Progenitor cell of endocrine pancreas (in vitro differentiated cells): ENCODE results near the gene PITX1. TPM values are rescaled to one million over a fixed set of nuclear protein-coding genes. Genes with fewer than 3 reads are reported as not detected.

Experiments used
- DNase-seq: peaks from one replicate; pipeline ENCODE4 v3.0.0; 2021; ENCODE audit warnings: low spot score; ENCODE audit not compliant: unreplicated experiment
- H3K27ac Mint-ChIP-seq: 2 replicates; pipeline ENCODE4 v1.8.0; 2021; ENCODE audit warnings: mild to moderate bottlenecking, moderate library complexity, mixed read lengths
- H3K27me3 Mint-ChIP-seq: 2 replicates; pipeline ENCODE4 v1.8.0; 2021; ENCODE audit warnings: mixed read lengths
- H3K36me3 Mint-ChIP-seq: 2 replicates; pipeline ENCODE4 v1.8.0; 2022; ENCODE audit warnings: mixed read lengths; ENCODE audit not compliant: insufficient read depth
- H3K4me1 Mint-ChIP-seq: 2 replicates; pipeline ENCODE4 v1.8.0; 2021; ENCODE audit warnings: low read depth, mixed read lengths
- H3K4me3 Mint-ChIP-seq: 2 replicates; pipeline ENCODE4 v1.8.0; 2021; ENCODE audit warnings: low read depth, mild to moderate bottlenecking, moderate library complexity, mixed read lengths
- H3K9me3 Mint-ChIP-seq: 2 replicates; pipeline ENCODE4 v1.8.0; 2021; ENCODE audit warnings: low read depth, mixed read lengths
- total RNA-seq: library from RNA; stranded (reverse); gene quantifications from 2 replicates; pipeline ENCODE4 v1.2.1, GENCODE V29; 2021
- TF ChIP-seq, protein P1 (sequence below): fragments of 200-600 bp; sonication (generic); IDR thresholded peaks from one replicate; pipeline ENCODE4 v1.5.0; 2021; ENCODE audit warnings: antibody characterized with exemption, mild to moderate bottlenecking; ENCODE audit not compliant: unreplicated experiment

PITX1 gene
- total RNA-seq, 1 donor from 2014 or later = 16.2 TPM

- TF ChIP-seq, protein P1, sequence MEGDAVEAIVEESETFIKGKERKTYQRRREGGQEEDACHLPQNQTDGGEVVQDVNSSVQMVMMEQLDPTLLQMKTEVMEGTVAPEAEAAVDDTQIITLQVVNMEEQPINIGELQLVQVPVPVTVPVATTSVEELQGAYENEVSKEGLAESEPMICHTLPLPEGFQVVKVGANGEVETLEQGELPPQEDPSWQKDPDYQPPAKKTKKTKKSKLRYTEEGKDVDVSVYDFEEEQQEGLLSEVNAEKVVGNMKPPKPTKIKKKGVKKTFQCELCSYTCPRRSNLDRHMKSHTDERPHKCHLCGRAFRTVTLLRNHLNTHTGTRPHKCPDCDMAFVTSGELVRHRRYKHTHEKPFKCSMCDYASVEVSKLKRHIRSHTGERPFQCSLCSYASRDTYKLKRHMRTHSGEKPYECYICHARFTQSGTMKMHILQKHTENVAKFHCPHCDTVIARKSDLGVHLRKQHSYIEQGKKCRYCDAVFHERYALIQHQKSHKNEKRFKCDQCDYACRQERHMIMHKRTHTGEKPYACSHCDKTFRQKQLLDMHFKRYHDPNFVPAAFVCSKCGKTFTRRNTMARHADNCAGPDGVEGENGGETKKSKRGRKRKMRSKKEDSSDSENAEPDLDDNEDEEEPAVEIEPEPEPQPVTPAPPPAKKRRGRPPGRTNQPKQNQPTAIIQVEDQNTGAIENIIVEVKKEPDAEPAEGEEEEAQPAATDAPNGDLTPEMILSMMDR = no peak
- Mint-ChIP-seq H3K27ac (peak overlapping the region; percentile 18), H3K27me3 (peaks cover 39% of the 10 kb centered on the region), H3K4me3 (no peak overlapping the region), H3K36me3 (no peaks in the 10 kb centered on the region), H3K9me3 (no peaks in the 10 kb centered on the region), H3K4me1 (peaks cover 11% of the 10 kb centered on the region)
- DNase-seq = no peak
These were observed 36.0 kb upstream of the PITX1 start for GRCh38 chr5:135069895-135070657.

- TF ChIP-seq, protein P1 = no peak
- Mint-ChIP-seq H3K36me3 (no peaks in the 10 kb centered on the region), H3K27ac (no peak overlapping the region), H3K4me3 (no peak overlapping the region), H3K27me3 (peaks cover 37% of the 10 kb centered on the region), H3K4me1 (peaks cover 9% of the 10 kb centered on the region), H3K9me3 (no peaks in the 10 kb centered on the region)
- no peak for DNase-seq
These were observed 35.2 kb upstream of the PITX1 start for GRCh38 chr5:135069016-135069770.

DNA sequence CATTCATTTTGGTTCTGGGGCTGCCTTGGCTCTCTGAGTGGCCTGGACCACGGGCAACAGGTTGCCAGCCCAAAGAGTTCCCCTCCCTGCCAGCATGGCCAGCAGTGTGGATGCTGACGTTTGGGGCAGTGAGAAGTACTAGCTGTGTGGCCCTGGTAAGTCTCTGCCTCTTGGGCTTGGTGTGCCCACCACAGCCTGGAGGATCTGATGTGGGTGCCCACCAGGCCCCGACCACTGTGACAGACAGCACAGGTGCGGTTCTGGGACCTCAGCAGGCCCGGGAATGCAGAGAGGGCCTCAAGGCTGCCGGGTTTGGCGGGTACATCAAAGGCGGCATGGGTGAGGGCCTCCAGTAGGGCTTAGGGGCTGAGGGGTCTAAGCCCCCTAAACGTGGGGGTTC lies 33.6 kb upstream of the PITX1 start:
- DNase-seq = no peak
- Mint-ChIP-seq H3K36me3 (no peaks in the 10 kb centered on the region), H3K27me3 (peaks cover 31% of the 10 kb centered on the region), H3K9me3 (no peaks in the 10 kb centered on the region), H3K4me1 (peaks cover 2% of the 10 kb centered on the region), H3K27ac (no peak overlapping the region), H3K4me3 (no peak overlapping the region)
- TF ChIP-seq, protein P1 = no peak

DNA sequence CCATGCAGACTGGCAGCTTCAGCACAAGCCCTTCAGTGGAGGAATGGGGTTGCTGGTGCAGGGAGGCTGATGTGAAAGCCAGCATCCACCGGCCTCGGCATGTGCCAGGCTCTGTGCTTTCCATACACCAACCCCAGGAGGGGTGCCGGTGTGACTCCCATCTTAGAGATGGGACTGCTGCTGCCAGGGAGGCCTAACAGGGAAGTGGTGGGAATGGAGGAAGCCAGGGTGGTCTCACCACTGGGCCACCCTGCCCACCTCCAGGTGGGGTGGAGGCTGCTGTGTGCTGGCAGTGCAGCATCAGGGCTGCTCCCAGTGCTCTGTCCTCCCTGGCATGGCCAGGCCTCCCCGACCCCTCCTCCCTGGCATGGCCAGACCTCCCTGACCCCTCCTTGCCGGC lies 32.8 kb upstream of the PITX1 start:
- peaks cover 33% of the 10 kb centered on the region for H3K27me3 Mint-ChIP-seq
- H3K4me3 Mint-ChIP-seq = no peak overlapping the region
- no peaks in the 10 kb centered on the region for H3K9me3 Mint-ChIP-seq
- H3K36me3 Mint-ChIP-seq = no peaks in the 10 kb centered on the region
- no peak overlapping the region for H3K27ac Mint-ChIP-seq
- DNase-seq = no peak
- no peaks in the 10 kb centered on the region for H3K4me1 Mint-ChIP-seq
- TF ChIP-seq, protein P1 = no peak

DNA sequence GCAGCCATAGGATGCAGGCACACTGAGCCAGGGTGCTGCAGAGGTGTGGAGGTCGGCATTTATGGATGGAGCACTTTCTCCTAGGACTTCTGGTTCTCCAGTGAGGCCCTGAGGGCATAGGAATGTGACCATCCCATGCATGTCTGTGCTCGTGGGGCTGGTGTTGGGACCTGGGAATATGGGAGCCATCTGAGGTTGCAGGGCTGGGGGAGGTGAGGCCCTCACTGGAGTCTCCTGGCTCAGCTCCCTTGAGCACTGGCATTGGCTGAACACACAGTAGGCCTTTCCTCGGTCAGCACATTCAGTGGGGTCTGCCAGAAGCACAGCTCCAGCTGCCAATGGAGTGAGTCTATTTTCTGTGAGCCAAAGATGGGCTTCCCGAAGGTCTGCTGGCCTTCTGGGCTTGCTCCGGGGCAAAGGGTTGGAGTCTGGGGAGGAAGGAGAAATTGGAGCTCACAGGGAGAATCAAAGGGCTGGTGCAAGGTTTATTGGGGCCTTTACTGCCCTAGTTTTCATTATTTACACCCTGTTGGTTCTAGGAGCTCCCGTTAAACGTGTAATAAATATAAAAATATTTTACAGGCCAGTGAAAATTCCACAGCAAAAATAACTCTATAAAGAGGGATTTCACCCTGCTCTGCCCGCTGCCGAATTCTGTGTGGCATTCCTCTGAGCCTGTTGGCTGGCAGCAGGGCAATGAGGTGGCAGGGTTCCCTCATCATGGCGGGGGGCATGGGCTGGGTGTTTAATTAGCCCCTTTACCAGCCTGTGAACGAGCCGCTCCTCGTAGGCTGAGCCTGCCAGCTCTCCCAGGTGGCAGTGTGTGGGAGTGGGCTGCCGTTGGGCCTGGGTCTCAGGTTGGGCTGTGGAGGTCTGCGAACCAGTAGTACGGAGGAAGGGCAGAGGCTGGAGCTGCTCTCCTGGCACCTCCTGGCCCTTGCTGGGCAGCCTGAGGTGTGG lies 31.6 kb upstream of the PITX1 start:
- Mint-ChIP-seq H3K27ac (no peak overlapping the region), H3K4me1 (no peaks in the 10 kb centered on the region), H3K27me3 (peaks cover 37% of the 10 kb centered on the region), H3K9me3 (no peaks in the 10 kb centered on the region), H3K4me3 (no peak overlapping the region), H3K36me3 (no peaks in the 10 kb centered on the region)
- DNase-seq = no peak
- TF ChIP-seq, protein P1 = no peak
